ENCODE measurements around the gene PRKD2.

PRKD2 gene

DNA sequence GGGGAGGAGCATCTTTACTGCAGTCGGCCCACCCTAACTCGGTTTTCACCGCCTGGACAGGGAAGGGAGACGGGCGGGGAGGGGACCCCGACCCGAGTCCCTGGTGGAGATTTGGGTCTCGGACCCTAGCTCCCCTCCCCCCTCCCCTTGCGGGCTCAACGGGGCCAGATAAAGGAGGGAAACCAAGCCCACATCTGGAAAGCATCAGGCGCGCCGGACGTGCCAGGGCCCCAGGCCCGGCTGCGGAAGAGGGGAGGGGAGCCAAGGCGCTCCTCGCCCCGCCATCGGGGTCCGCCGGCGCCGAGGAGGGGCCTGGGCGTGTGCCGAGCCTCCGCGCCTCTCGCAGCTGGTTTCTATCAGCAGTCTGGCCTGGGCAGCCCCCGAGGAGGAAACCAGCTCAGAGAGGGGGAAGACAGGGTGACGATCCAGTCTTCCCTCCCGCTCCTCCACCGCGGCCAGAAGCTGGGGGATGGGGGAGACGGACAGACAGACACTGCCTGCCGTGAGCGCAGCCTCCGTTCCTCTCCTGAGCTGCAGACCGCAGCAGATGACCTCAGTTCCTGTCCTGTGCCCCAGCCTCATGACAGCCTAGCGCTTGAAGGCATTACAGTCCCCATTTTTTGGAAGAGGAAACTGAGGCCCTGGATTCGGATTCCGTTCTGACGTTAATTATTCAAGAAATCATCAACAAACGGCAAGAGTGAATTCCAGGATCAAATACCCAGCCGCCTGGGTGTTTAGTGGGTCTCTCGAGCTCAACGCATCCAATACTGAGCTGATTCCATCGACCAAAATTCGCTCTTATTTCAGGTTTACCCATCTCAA, 77.3 kb downstream of the PRKD2 start:
- H3K27ac ChIP-seq (ENCODE audit: extremely low read depth, low read depth, low read length), result no peak overlapping the region
- TF ChIP-seq ZFHX2 (tag by site-specific recombination; conservative IDR thresholded peaks at IDR 0.05) (no peak), ZNF292 (tag by site-specific recombination; IDR thresholded peaks at IDR 0.05; ENCODE audit: borderline replicate concordance, low read depth) (no peak), ZNF791 (tag by site-specific recombination; IDR thresholded peaks at IDR 0.05) (no peak), SP2 (tag by site-specific recombination; IDR thresholded peaks at IDR 0.05) (no peak), ZNF544 (tag by site-specific recombination; IDR thresholded peaks at IDR 0.05) (no peak), ZNF426 (tag by site-specific recombination; IDR thresholded peaks at IDR 0.05) (no peak), MZF1 (tag by site-specific recombination; IDR thresholded peaks at IDR 0.05; ENCODE audit: borderline replicate concordance) (no peak), ZNF561 (tag by site-specific recombination; IDR thresholded peaks at IDR 0.05; ENCODE audit: borderline replicate concordance) (peak; percentile 49; the same call in 1 of the 2 replicates), RBAK (tag by site-specific recombination; IDR thresholded peaks at IDR 0.05) (no peak), ZBTB17 (tag by site-specific recombination; IDR thresholded peaks at IDR 0.05) (peak; percentile 61), ZNF548 (tag by site-specific recombination; IDR thresholded peaks at IDR 0.05) (no peak), ZNF585B (tag by site-specific recombination; IDR thresholded peaks at IDR 0.05) (no peak), KLF9 (tag by site-specific recombination; IDR thresholded peaks at IDR 0.05; ENCODE audit: low read depth) (no peak), SP3 (tag by site-specific recombination; IDR thresholded peaks at IDR 0.05) (peak; percentile 61), ZNF830 (tag by site-specific recombination; IDR thresholded peaks at IDR 0.05; ENCODE audit: low read depth) (no peak), WT1 (tag by site-specific recombination; IDR thresholded peaks at IDR 0.05) (no peak)
- TF ChIP-seq, protein P1, sequence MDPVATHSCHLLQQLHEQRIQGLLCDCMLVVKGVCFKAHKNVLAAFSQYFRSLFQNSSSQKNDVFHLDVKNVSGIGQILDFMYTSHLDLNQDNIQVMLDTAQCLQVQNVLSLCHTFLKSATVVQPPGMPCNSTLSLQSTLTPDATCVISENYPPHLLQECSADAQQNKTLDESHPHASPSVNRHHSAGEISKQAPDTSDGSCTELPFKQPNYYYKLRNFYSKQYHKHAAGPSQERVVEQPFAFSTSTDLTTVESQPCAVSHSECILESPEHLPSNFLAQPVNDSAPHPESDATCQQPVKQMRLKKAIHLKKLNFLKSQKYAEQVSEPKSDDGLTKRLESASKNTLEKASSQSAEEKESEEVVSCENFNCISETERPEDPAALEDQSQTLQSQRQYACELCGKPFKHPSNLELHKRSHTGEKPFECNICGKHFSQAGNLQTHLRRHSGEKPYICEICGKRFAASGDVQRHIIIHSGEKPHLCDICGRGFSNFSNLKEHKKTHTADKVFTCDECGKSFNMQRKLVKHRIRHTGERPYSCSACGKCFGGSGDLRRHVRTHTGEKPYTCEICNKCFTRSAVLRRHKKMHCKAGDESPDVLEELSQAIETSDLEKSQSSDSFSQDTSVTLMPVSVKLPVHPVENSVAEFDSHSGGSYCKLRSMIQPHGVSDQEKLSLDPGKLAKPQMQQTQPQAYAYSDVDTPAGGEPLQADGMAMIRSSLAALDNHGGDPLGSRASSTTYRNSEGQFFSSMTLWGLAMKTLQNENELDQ (tag by site-specific recombination; IDR thresholded peaks at IDR 0.05; ENCODE audit: low read depth), result no peak
- TF ChIP-seq, protein P2, sequence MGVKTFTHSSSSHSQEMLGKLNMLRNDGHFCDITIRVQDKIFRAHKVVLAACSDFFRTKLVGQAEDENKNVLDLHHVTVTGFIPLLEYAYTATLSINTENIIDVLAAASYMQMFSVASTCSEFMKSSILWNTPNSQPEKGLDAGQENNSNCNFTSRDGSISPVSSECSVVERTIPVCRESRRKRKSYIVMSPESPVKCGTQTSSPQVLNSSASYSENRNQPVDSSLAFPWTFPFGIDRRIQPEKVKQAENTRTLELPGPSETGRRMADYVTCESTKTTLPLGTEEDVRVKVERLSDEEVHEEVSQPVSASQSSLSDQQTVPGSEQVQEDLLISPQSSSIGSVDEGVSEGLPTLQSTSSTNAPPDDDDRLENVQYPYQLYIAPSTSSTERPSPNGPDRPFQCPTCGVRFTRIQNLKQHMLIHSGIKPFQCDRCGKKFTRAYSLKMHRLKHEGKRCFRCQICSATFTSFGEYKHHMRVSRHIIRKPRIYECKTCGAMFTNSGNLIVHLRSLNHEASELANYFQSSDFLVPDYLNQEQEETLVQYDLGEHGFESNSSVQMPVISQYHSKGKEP (tag by site-specific recombination; IDR thresholded peaks at IDR 0.05), result no peak
- TF ChIP-seq, protein P3, sequence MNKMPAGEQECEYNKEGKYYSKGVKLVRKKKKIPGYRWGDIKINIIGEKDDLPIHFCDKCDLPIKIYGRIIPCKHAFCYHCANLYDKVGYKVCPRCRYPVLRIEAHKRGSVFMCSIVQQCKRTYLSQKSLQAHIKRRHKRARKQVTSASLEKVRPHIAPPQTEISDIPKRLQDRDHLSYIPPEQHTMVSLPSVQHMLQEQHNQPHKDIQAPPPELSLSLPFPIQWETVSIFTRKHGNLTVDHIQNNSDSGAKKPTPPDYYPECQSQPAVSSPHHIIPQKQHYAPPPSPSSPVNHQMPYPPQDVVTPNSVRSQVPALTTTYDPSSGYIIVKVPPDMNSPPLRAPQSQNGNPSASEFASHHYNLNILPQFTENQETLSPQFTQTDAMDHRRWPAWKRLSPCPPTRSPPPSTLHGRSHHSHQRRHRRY (tag by site-specific recombination; IDR thresholded peaks at IDR 0.05), result no peak
- TF ChIP-seq, protein P4, sequence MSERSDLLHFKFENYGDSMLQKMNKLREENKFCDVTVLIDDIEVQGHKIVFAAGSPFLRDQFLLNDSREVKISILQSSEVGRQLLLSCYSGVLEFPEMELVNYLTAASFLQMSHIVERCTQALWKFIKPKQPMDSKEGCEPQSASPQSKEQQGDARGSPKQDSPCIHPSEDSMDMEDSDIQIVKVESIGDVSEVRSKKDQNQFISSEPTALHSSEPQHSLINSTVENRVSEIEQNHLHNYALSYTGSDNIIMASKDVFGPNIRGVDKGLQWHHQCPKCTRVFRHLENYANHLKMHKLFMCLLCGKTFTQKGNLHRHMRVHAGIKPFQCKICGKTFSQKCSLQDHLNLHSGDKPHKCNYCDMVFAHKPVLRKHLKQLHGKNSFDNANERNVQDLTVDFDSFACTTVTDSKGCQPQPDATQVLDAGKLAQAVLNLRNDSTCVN (tag by site-specific recombination; optimal IDR thresholded peaks at IDR 0.05), result no peak
- TF ChIP-seq, protein P5, sequence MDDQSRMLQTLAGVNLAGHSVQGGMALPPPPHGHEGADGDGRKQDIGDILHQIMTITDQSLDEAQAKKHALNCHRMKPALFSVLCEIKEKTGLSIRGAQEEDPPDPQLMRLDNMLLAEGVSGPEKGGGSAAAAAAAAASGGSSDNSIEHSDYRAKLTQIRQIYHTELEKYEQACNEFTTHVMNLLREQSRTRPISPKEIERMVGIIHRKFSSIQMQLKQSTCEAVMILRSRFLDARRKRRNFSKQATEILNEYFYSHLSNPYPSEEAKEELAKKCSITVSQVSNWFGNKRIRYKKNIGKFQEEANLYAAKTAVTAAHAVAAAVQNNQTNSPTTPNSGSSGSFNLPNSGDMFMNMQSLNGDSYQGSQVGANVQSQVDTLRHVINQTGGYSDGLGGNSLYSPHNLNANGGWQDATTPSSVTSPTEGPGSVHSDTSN (CRISPR knock-in tag; IDR thresholded peaks at IDR 0.05), result no peak
- TF ChIP-seq, protein P6, sequence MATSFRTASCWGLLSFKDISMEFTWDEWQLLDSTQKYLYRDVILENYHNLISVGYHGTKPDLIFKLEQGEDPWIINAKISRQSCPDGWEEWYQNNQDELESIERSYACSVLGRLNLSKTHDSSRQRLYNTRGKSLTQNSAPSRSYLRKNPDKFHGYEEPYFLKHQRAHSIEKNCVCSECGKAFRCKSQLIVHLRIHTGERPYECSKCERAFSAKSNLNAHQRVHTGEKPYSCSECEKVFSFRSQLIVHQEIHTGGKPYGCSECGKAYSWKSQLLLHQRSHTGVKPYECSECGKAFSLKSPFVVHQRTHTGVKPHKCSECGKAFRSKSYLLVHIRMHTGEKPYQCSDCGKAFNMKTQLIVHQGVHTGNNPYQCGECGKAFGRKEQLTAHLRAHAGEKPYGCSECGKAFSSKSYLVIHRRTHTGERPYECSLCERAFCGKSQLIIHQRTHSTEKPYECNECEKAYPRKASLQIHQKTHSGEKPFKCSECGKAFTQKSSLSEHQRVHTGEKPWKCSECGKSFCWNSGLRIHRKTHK (tag by site-specific recombination; IDR thresholded peaks at IDR 0.05), result no peak
- TF ChIP-seq, protein P7, sequence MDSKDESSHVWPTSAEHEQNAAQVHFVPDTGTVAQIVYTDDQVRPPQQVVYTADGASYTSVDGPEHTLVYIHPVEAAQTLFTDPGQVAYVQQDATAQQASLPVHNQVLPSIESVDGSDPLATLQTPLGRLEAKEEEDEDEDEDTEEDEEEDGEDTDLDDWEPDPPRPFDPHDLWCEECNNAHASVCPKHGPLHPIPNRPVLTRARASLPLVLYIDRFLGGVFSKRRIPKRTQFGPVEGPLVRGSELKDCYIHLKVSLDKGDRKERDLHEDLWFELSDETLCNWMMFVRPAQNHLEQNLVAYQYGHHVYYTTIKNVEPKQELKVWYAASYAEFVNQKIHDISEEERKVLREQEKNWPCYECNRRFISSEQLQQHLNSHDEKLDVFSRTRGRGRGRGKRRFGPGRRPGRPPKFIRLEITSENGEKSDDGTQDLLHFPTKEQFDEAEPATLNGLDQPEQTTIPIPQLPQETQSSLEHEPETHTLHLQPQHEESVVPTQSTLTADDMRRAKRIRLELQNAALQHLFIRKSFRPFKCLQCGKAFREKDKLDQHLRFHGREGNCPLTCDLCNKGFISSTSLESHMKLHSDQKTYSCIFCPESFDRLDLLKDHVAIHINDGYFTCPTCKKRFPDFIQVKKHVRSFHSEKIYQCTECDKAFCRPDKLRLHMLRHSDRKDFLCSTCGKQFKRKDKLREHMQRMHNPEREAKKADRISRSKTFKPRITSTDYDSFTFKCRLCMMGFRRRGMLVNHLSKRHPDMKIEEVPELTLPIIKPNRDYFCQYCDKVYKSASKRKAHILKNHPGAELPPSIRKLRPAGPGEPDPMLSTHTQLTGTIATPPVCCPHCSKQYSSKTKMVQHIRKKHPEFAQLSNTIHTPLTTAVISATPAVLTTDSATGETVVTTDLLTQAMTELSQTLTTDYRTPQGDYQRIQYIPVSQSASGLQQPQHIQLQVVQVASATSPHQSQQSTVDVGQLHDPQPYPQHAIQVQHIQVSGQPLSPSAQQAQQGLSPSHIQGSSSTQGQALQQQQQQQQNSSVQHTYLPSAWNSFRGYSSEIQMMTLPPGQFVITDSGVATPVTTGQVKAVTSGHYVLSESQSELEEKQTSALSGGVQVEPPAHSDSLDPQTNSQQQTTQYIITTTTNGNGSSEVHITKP (tag by site-specific recombination; IDR thresholded peaks at IDR 0.05), result peak; percentile 58; the same call in 1 of the 2 replicates

More for the DNA sequence above, 77.3 kb downstream of the PRKD2 start:
- ChIA-PET POLR2A (interaction anchor here (0.6 to 1.3 kb wide), 2 partner anchors 39 to 1934 kb away, joined by 3 read pairs; no protein-coding TSS in a partner anchor), CTCF (interaction anchor here (0.6 to 1.6 kb wide), 9 partner anchors 14 to 373 kb away, joined by 3 to 8 read pairs (median 3); no protein-coding TSS in a partner anchor)
- Histone ChIP-seq H3K4me3 (ENCODE audit: low read depth, low read length) (peak overlapping the region; percentile 51), H3K9me3 (ENCODE audit: control insufficient read depth, insufficient read depth, low read depth, low read length) (no peaks in the 10 kb centered on the region), H3K4me1 (ENCODE audit: control insufficient read depth, insufficient read depth, low read length) (no peaks in the 10 kb centered on the region), H3K36me3 (ENCODE audit: control insufficient read depth in 2 of 2, insufficient read depth in 1 of 2, low read length in 2 of 2) (no peaks in the 10 kb centered on the region)
